Parathyroid adenoma (tissue), 2 donors: ENCODE measurements around the gene COL2A1.

Source experiments
- H2AFZ ChIP-seq: fragments of 300-600 bp; sonication (generic); one replicate; pipeline ENCODE4 v1.7.0; 2017; ENCODE audit warnings: antibody characterized with exemption, mild to moderate bottlenecking
- H3K27ac ChIP-seq: fragments of 300-600 bp; sonication (generic); one replicate; pipeline ENCODE4 v1.7.0; 2017
- H3K27me3 ChIP-seq: fragments of 300-600 bp; sonication (generic); one replicate; pipeline ENCODE4 v1.7.0; 2017; ENCODE audit warnings: low read length; ENCODE audit not compliant: control insufficient read depth, insufficient read depth
- H3K36me3 ChIP-seq: fragments of 300-600 bp; sonication (generic); one replicate; pipeline ENCODE4 v1.7.0; 2017; ENCODE audit warnings: low read length; ENCODE audit not compliant: control insufficient read depth, insufficient read depth
- H3K4me1 ChIP-seq: fragments of 300-600 bp; sonication (generic); one replicate; pipeline ENCODE4 v1.7.0; 2017; ENCODE audit warnings: control low read depth
- H3K4me2 ChIP-seq: fragments of 300-600 bp; sonication (generic); one replicate; pipeline ENCODE4 v1.7.0; 2017; ENCODE audit warnings: low read length
- H3K4me3 ChIP-seq: fragments of 300-600 bp; sonication (generic); one replicate; pipeline ENCODE4 v1.7.0; 2017; ENCODE audit warnings: low read depth, low read length
- H3K79me2 ChIP-seq: fragments of 300-600 bp; sonication (generic); one replicate; pipeline ENCODE4 v1.7.0; 2017; ENCODE audit warnings: control low read depth
- H3K9ac ChIP-seq: fragments of 300-600 bp; sonication (generic); one replicate; pipeline ENCODE4 v1.7.0; 2017; ENCODE audit warnings: mild to moderate bottlenecking
- H3K9me3 ChIP-seq: fragments of 300-600 bp; sonication (generic); one replicate; pipeline ENCODE4 v1.7.0; 2017; ENCODE audit warnings: low read length; ENCODE audit not compliant: control insufficient read depth
- TF ChIP-seq, protein P1 (sequence below): fragments of 300-600 bp; sonication (generic); IDR thresholded peaks from one replicate; pipeline ENCODE4 v1.7.0; 2017; ENCODE audit warnings: antibody characterized with exemption, mild to moderate bottlenecking
- donor health status: primary hyperparathyroidism.

The COL2A1 gene

DNA sequence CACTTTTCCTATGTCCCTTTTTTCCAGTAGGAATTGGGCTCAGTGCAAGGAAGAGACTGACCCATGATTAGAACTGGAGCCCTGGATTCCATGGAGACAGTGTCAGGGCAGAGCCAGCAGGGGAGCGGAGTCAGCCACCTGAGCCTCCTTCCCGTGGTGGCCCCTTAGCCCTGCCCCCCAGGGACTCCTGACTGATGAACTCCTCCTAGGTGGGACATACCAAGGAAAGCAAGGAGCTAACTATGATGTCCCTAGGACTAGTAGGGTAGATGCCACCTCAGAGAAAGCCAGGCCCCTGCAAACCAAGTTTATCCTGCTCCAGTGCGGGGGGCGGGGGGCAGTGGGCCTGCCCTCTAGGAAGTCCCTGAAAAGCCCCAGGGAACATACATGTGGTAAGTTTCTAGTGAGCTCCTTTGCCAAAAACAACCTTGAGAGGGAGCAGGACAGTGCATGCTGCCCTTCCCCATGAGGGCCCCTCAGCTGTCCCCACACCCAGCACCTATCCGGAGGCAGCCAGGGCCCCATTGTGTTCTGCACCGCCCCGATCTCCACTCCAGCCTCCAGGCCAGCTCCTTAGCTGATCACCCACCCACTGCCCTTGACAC lies 6.2 kb upstream of the COL2A1 start:
- no peaks in the 10 kb centered on the region for H3K4me1 ChIP-seq
- H3K27ac ChIP-seq, result no peak overlapping the region
- no peak overlapping the region for H3K4me2 ChIP-seq
- H3K9ac ChIP-seq, result no peak overlapping the region
- H3K4me3 ChIP-seq, result no peak overlapping the region
- no peaks in the 10 kb centered on the region for H3K27me3 ChIP-seq
- TF ChIP-seq, protein P1, sequence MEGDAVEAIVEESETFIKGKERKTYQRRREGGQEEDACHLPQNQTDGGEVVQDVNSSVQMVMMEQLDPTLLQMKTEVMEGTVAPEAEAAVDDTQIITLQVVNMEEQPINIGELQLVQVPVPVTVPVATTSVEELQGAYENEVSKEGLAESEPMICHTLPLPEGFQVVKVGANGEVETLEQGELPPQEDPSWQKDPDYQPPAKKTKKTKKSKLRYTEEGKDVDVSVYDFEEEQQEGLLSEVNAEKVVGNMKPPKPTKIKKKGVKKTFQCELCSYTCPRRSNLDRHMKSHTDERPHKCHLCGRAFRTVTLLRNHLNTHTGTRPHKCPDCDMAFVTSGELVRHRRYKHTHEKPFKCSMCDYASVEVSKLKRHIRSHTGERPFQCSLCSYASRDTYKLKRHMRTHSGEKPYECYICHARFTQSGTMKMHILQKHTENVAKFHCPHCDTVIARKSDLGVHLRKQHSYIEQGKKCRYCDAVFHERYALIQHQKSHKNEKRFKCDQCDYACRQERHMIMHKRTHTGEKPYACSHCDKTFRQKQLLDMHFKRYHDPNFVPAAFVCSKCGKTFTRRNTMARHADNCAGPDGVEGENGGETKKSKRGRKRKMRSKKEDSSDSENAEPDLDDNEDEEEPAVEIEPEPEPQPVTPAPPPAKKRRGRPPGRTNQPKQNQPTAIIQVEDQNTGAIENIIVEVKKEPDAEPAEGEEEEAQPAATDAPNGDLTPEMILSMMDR, result no peak
- no peak overlapping the region for H2AFZ ChIP-seq
- no peaks in the 10 kb centered on the region for H3K36me3 ChIP-seq
- no peaks in the 10 kb centered on the region for H3K9me3 ChIP-seq
- no peaks in the 10 kb centered on the region for H3K79me2 ChIP-seq

- peaks cover 5% of the 10 kb centered on the region for H3K27me3 ChIP-seq
Measured at GRCh38 chr12:48009471-48009870, 5.2 kb upstream of the COL2A1 start.

GRCh38 chr12:48008950-48009349 lies 4.7 kb upstream of the COL2A1 start:
- no peaks in the 10 kb centered on the region for H3K36me3 ChIP-seq
- no peak overlapping the region for H3K4me2 ChIP-seq
- no peak overlapping the region for H3K9ac ChIP-seq
- no peak overlapping the region for H3K27ac ChIP-seq
- TF ChIP-seq, protein P1, result no peak
- H3K79me2 ChIP-seq, result no peaks in the 10 kb centered on the region
- no peaks in the 10 kb centered on the region for H3K9me3 ChIP-seq
- H3K4me1 ChIP-seq, result peaks cover 3% of the 10 kb centered on the region
- H2AFZ ChIP-seq, result no peak overlapping the region
- H3K4me3 ChIP-seq, result no peak overlapping the region
- H3K27me3 ChIP-seq, result peaks cover 8% of the 10 kb centered on the region

More at GRCh38 chr12:48009471-48009870, 5.2 kb upstream of the COL2A1 start:
- no peak overlapping the region for H3K4me2 ChIP-seq
- H3K36me3 ChIP-seq, result no peaks in the 10 kb centered on the region
- TF ChIP-seq, protein P1, result no peak
- H3K4me3 ChIP-seq, result no peak overlapping the region
- no peaks in the 10 kb centered on the region for H3K79me2 ChIP-seq
- H3K4me1 ChIP-seq, result peaks cover 2% of the 10 kb centered on the region
- H3K27ac ChIP-seq, result no peak overlapping the region
- no peak overlapping the region for H3K9ac ChIP-seq
- no peak overlapping the region for H2AFZ ChIP-seq
- H3K9me3 ChIP-seq, result no peaks in the 10 kb centered on the region

DNA sequence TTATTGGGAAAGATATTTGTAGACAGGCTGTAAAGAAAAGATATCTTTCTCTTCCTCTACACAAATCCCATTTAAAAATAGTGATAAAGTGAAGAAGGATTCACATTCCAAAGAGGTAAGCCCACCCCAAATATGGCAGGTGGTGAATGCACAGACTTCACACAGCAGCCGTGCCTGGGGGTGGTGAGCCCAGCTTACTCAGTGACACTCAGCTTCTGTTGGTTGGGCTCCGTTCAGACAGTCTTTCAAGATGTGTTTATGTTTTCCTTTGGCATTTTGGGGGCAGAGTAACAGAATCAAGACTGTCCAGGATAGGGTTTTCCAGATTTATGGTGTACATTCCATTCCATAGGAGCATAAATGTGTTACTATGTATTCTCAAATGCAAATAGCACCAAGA lies 4.1 kb upstream of the COL2A1 start:
- Histone ChIP-seq H3K27me3 (peaks cover 13% of the 10 kb centered on the region), H3K4me3 (no peak overlapping the region), H3K36me3 (no peaks in the 10 kb centered on the region), H3K4me1 (peaks cover 6% of the 10 kb centered on the region), H3K9ac (no peak overlapping the region), H2AFZ (no peak overlapping the region), H3K9me3 (no peaks in the 10 kb centered on the region), H3K4me2 (no peak overlapping the region), H3K79me2 (no peaks in the 10 kb centered on the region), H3K27ac (no peak overlapping the region)
- TF ChIP-seq, protein P1, result no peak

DNA sequence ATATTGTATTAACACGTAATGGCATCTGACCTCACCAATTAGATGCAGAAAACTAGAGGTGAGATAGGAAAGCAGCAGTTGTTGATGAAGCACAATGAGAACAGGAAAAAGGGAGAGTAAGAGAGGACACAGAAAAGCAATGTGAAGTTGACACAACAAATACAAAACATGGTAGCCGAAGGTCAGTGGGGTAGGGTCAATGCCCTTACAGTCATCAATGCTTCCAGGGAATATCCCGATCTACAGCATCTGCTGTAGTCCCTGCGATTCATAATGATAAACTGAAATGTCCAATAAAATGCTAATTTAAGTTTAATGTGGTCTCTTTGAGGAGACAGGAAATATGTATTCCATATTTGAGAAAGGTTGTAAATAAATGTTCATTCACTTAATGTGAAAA lies 2.9 kb upstream of the COL2A1 start:
- Histone ChIP-seq H3K9me3 (no peaks in the 10 kb centered on the region), H3K79me2 (no peaks in the 10 kb centered on the region), H3K27me3 (peaks cover 13% of the 10 kb centered on the region), H3K27ac (no peak overlapping the region), H2AFZ (no peak overlapping the region), H3K36me3 (no peaks in the 10 kb centered on the region), H3K9ac (no peak overlapping the region), H3K4me1 (peaks cover 10% of the 10 kb centered on the region), H3K4me3 (no peak overlapping the region), H3K4me2 (no peak overlapping the region)
- TF ChIP-seq, protein P1, result no peak
